ENCODE measurements around the gene ARHGEF12. TPM values are rescaled to one million over a fixed set of nuclear protein-coding genes. Genes with fewer than 3 reads are reported as not detected.

The ARHGEF12 gene
- total and polyA plus RNA-seq, 10 of the 15 experiments (the other 5 are each of a cell fraction or from before 2014, with no cell fraction given), result 2.7 to 40.8 (median 20.9) TPM

DNA sequence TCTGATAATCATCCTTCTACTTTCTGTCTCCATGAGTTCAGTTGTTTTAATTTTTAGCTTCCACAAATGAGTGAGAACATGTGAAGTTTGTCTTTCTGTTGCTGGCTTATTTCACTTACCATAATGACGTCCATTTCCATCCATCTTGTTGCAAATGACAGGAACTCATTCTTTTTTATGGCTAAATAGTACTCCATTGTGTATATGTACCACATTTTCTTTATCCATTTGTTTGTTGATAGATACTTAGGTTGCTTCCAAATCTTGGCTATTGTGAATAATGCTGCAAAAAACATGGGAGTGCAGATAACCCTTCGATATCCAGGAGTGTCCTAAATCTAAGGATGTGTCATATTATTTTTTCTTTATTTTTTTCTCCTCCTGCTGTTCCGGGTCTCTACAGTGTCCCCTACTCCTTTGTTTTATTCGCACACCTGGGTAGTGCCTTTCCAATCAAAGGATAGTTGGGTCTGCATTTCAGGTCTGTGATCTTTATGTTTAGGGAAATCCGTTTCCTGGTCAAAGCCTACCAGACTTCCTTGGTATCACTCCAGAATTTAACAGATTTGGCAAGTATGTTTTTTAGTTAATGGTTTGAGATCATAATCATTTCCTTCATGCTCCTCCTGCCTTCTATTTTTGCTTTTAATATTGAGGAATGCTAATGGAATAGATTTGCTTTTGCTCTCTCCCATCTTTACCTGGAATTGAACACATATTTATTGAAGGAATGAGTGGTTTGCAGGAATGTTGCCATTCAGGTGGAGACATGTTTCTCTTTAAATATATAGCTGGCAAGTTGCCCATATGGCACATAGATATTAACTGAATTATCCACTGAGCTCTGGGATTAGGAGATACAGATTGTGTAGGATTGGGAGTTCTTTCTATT lies 53.7 kb downstream of the ARHGEF12 start:
- Histone ChIP-seq H2AFZ (ENCODE audit: control insufficient read depth, low read depth, low read length) (no peak overlapping the region), H3K4me3 (no peak overlapping the region), H3K27me3 (replicated peaks in 1 of 2; ENCODE audit: control insufficient read depth in 2 of 2, insufficient read depth in 2 of 2, low read length in 1 of 2) (no peaks in the 10 kb centered on the region), H3K9me3 (replicated peaks; ENCODE audit: control insufficient read depth, insufficient read depth, low read length) (no peaks in the 10 kb centered on the region; the same call in 2 of the 3 replicates), H3K27ac (ENCODE audit: control insufficient read depth, insufficient read depth) (no peak overlapping the region), H3K36me3 (ENCODE audit: control insufficient read depth in 2 of 2, insufficient read depth in 2 of 2, low read length in 1 of 2) (no peaks in the 10 kb centered on the region), H3K4me2 (ENCODE audit: control insufficient read depth, insufficient read depth) (no peak overlapping the region), H4K20me1 (ENCODE audit: control insufficient read depth, insufficient read depth) (no peaks in the 10 kb centered on the region), H3K9ac (ENCODE audit: control insufficient read depth, insufficient read depth, low read length) (no peak overlapping the region), H3K4me1 (ENCODE audit: control insufficient read depth, insufficient read depth, low read length) (no peaks in the 10 kb centered on the region), H3K79me2 (ENCODE audit: control insufficient read depth, insufficient read depth, low read length) (no peaks in the 10 kb centered on the region; the same call in 1 of the 2 replicates)
- FAIRE-seq (no peak), ATAC-seq (no peak), DNase-seq (ENCODE audit: low read depth, low spot score) (no peak)
- intact Hi-C loops (cut with micrococcal nuclease; ENCODE audit: unreplicated experiment) (no loop called here), in situ Hi-C loops (cut with MboI) (no loop called here)
- WGBS (ENCODE audit: insufficient coverage, insufficient replicate concordance, low lambda C conversion rate, missing lambda C conversion rate), result 84% methylated on average over 5 of the region's 5 CpGs
- ChIA-PET RAD21 (ENCODE audit: unreplicated experiment) (interaction anchor here (0.9 to 2.9 kb wide), 6 partner anchors 11 to 87 kb away, joined by 3 to 36 read pairs (median 4); no protein-coding TSS in a partner anchor), POLR2A (interaction anchor here (0.9 to 2.3 kb wide), 4 partner anchors 11 to 51 kb away, joined by 3 to 14 read pairs (median 3); no protein-coding TSS in a partner anchor), CTCF (interaction anchor here (0.6 to 1.8 kb wide), 14 partner anchors 8 to 248 kb away, joined by 3 to 14 read pairs (median 4); partner anchors contain the start of gene ARHGEF12), SMC1A (ENCODE audit: uncharacterized antibody, unreplicated experiment) (interaction anchor here (0.7 to 3.6 kb wide), 15 partner anchors 8 to 110 kb away, joined by 3 to 38 read pairs (median 5); no protein-coding TSS in a partner anchor)
- no peak for TF ChIP-seq ASH2L (IDR thresholded peaks at IDR 0.05; ENCODE audit: borderline replicate concordance, low read depth)
- TF ChIP-seq ZNF217 (IDR thresholded peaks at IDR 0.05), result 0 out of 2 replicates have a peak, but pooled peaks have one; percentile 38
- 0 out of 2 replicates have a peak, but pooled peaks have one; percentile 16 for TF ChIP-seq SMARCA5 (IDR thresholded peaks at IDR 0.05)
- BruUV-seq (replicated peaks), result no TSS peak

DNA sequence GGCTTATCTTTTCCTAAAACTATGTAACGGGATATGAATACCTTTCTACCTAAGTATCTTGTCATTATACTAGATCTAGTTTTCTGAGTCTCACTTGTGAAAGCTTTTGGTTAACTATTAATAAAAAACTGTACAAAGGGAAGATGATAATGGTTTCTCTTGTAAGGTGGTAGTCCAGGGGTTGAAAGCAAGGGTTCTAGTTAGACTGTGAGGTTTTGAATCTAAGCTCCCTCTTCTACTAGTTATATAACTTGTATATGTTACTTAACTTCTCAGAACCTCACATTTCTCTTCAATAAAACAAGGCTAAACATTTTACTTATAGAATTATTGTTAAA lies 54.3 kb downstream of the ARHGEF12 start:
- Histone ChIP-seq H3K79me2 (ENCODE audit: control insufficient read depth, insufficient read depth, low read length) (no peaks in the 10 kb centered on the region; the same call in 1 of the 2 replicates), H3K27ac (ENCODE audit: control insufficient read depth, insufficient read depth) (no peak overlapping the region), H3K27me3 (replicated peaks in 1 of 2; ENCODE audit: control insufficient read depth in 2 of 2, insufficient read depth in 2 of 2, low read length in 1 of 2) (no peaks in the 10 kb centered on the region), H3K36me3 (ENCODE audit: control insufficient read depth in 2 of 2, insufficient read depth in 2 of 2, low read length in 1 of 2) (no peaks in the 10 kb centered on the region), H4K20me1 (ENCODE audit: control insufficient read depth, insufficient read depth) (no peaks in the 10 kb centered on the region), H3K4me2 (ENCODE audit: control insufficient read depth, insufficient read depth) (no peak overlapping the region), H3K9ac (ENCODE audit: control insufficient read depth, insufficient read depth, low read length) (no peak overlapping the region), H3K9me3 (replicated peaks; ENCODE audit: control insufficient read depth, insufficient read depth, low read length) (no peaks in the 10 kb centered on the region; the same call in 2 of the 3 replicates), H2AFZ (ENCODE audit: control insufficient read depth, low read depth, low read length) (no peak overlapping the region), H3K4me1 (ENCODE audit: control insufficient read depth, insufficient read depth, low read length) (no peaks in the 10 kb centered on the region), H3K4me3 (no peak overlapping the region)
- in situ Hi-C loops (cut with MboI) (no loop called here), intact Hi-C loops (cut with micrococcal nuclease; ENCODE audit: unreplicated experiment) (no loop called here)
- POLR2A ChIA-PET, result interaction anchor here (0.9 to 2.3 kb wide), 5 partner anchors 10 to 51 kb away, joined by 3 to 14 read pairs (median 3); no protein-coding TSS in a partner anchor
- ATAC-seq (peak; percentile 71), DNase-seq (ENCODE audit: low read depth, low spot score) (no peak), FAIRE-seq (no peak)
- no peak for TF ChIP-seq MEF2A (IDR thresholded peaks at IDR 0.05; ENCODE audit: insufficient read depth, low read depth, low read length)
- no peak for TF ChIP-seq CHD2 (IDR thresholded peaks at IDR 0.05; ENCODE audit: borderline replicate concordance, low read depth, low read length)
- no peak for TF ChIP-seq MTA3 (IDR thresholded peaks at IDR 0.05; ENCODE audit: borderline replicate concordance, low read length)
- no peak for TF ChIP-seq ZNF384 (IDR thresholded peaks at IDR 0.05; ENCODE audit: borderline replicate concordance, low read depth, low read length)
- no peak for TF ChIP-seq CHD4 (IDR thresholded peaks at IDR 0.05)
- TF ChIP-seq, protein P1, sequence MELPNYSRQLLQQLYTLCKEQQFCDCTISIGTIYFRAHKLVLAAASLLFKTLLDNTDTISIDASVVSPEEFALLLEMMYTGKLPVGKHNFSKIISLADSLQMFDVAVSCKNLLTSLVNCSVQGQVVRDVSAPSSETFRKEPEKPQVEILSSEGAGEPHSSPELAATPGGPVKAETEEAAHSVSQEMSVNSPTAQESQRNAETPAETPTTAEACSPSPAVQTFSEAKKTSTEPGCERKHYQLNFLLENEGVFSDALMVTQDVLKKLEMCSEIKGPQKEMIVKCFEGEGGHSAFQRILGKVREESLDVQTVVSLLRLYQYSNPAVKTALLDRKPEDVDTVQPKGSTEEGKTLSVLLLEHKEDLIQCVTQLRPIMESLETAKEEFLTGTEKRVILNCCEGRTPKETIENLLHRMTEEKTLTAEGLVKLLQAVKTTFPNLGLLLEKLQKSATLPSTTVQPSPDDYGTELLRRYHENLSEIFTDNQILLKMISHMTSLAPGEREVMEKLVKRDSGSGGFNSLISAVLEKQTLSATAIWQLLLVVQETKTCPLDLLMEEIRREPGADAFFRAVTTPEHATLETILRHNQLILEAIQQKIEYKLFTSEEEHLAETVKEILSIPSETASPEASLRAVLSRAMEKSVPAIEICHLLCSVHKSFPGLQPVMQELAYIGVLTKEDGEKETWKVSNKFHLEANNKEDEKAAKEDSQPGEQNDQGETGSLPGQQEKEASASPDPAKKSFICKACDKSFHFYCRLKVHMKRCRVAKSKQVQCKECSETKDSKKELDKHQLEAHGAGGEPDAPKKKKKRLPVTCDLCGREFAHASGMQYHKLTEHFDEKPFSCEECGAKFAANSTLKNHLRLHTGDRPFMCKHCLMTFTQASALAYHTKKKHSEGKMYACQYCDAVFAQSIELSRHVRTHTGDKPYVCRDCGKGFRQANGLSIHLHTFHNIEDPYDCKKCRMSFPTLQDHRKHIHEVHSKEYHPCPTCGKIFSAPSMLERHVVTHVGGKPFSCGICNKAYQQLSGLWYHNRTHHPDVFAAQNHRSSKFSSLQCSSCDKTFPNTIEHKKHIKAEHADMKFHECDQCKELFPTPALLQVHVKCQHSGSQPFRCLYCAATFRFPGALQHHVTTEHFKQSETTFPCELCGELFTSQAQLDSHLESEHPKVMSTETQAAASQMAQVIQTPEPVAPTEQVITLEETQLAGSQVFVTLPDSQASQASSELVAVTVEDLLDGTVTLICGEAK (IDR thresholded peaks at IDR 0.05; ENCODE audit: borderline replicate concordance), result no peak
- TF ChIP-seq ETV6 (conservative IDR thresholded peaks at IDR 0.05 in 1 of 2, IDR thresholded peaks at IDR 0.05 in 1 of 2; ENCODE audit: borderline replicate concordance in 1 of 2, low read depth in 1 of 2), result no peak
- CTCF ChIA-PET, result interaction anchor here (0.6 to 1.8 kb wide), 16 partner anchors 8 to 249 kb away, joined by 3 to 14 read pairs (median 4); partner anchors contain the start of gene ARHGEF12
- no TSS peak for BruUV-seq (replicated peaks)
- 100% methylated on average over 1 of the region's 1 CpG for WGBS (ENCODE audit: insufficient coverage, insufficient replicate concordance, low lambda C conversion rate, missing lambda C conversion rate)
- SMC1A ChIA-PET (ENCODE audit: uncharacterized antibody, unreplicated experiment), result interaction anchor here (0.7 to 3.6 kb wide), 22 partner anchors 8 to 109 kb away, joined by 3 to 38 read pairs (median 5); no protein-coding TSS in a partner anchor
- RAD21 ChIA-PET (ENCODE audit: unreplicated experiment), result interaction anchor here (0.8 to 2.9 kb wide), 11 partner anchors 10 to 87 kb away, joined by 3 to 36 read pairs (median 4); partner anchors contain the start of gene ARHGEF12
